B cell (primary cell): ENCODE data around the gene PCDHGC3.
"Not testable (repeated sequence)": the region's sequence is repeated elsewhere in the genome, so short reads cannot be mapped to it uniquely, and the experiment has no call there.

Experiments
- CTCF ChIP-seq: fragments of 200-600 bp; IDR thresholded peaks from one replicate; pipeline ENCODE4 v1.8.0; 2022; ENCODE audit warnings: antibody characterized with exemption, mild to moderate bottlenecking
- EZH2 ChIP-seq: IDR thresholded peaks from 2 replicates; pipeline ENCODE4 v1.6.1; 2012; ENCODE audit warnings: borderline replicate concordance, low read depth, mild to moderate bottlenecking, moderate library complexity, low read length; ENCODE audit not compliant: insufficient read depth, poor library complexity, severe bottlenecking

- not testable (repeated sequence) for TF ChIP-seq CTCF, EZH2
Measured at GRCh38 chr5:141432308-141432707, 43.5 kb upstream of the PCDHGC3 start.
